ENCODE data around the gene TTC23. TPM values are rescaled to one million over a fixed set of nuclear protein-coding genes. Genes with fewer than 3 reads are reported as not detected.

TTC23 gene, protein sequence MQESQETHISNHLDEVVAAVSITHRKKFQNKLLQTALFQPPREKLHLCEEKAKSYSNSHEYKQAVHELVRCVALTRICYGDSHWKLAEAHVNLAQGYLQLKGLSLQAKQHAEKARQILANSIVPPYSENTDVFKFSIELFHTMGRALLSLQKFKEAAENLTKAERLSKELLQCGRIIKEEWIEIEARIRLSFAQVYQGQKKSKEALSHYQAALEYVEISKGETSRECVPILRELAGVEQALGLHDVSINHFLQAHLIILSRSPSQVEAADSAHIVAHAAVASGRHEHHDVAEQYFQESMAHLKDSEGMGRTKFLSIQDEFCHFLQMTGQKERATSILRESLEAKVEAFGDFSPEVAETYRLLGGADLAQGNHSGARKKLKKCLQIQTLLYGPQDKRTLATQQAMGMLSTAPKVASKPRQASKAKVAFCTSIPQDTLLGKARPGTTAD
- 17.3 and 29.8 TPM in 2 replicates for total RNA-seq

DNA sequence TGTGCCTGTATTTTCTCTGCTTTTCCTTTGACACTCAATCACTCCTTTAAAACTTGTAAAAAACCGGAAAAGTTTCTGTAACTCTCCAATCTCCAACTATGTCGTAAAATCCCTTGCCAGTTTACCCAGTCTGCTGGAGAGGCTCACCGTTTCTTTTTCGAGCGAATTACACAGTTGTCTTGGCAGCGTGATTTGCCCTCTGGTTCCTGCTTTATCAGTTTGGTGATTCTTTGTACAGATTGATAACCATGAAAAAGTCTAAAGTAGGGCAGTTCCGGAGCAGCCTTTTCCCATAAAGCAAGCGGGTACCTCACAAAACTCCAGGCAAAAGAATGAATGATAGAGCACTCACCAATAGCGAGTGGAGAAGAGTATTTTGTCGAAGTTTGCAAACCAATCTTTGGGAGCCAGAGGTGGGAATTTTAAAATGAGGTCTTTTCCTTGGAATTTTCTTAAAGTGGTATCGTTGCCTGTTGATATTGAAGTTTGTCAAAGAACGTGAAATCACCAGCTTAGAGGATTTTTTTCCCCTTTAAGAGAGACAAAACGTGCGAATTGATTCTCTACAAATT, at the start of gene TTC23:
TSS of gene TTC23 (minus strand) at position 312 of the 572 bp plus-strand sequence. CDS start 20,869 bp downstream, outside the sequence.

DNA sequence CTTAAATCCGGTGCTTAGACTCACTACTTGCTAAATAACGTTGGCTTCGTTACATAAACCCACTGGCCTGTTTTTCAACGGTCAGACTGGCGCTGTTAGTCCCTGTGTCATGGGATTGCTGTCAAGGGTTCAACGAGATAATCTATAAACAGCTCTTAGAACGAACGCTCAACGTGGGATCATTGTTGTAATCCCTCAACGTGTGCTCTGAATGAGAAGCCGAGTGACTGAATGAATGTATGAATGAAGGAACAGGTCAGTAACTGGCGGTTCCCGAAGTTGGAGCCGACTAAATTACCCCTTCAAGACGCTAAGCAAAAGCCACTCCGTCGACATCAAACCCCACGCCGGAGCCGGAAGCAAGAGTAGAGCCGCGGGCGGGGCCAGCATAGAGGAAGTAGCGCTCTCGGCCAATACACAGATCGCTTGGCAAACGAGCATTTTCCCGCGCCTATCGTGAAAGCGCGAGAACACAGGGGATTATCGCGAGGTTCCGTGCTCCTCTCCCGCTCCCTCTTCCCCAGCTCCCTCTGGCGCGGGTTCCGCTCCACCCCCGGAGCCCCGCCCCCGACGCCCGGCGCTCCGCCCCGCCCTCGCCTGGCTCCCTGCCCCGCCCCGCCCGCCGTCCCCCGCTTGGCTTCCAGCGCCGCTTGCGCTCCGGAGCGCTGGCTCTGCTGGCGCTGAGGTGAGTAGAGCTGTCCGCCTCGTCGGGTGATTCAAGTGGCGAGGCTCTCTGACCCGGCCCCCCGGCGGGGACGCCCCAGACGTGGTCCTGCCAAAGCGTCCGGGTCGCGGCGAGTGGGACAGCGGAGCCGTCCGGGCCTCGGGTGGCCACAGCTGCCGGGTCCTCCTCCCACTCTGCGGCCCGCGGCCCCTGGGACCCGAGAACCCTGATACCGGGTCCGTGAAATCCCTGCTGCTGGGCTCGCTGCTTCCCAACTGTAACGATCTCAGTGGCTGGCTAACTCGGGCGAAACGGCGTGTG, 1.8 kb upstream of the TTC23 start, which contains the start of gene LRRC28:
TSS of gene LRRC28 (plus strand) at position 625 of the 985 bp plus-strand sequence. CDS start 4,477 bp downstream, outside the sequence.

DNA sequence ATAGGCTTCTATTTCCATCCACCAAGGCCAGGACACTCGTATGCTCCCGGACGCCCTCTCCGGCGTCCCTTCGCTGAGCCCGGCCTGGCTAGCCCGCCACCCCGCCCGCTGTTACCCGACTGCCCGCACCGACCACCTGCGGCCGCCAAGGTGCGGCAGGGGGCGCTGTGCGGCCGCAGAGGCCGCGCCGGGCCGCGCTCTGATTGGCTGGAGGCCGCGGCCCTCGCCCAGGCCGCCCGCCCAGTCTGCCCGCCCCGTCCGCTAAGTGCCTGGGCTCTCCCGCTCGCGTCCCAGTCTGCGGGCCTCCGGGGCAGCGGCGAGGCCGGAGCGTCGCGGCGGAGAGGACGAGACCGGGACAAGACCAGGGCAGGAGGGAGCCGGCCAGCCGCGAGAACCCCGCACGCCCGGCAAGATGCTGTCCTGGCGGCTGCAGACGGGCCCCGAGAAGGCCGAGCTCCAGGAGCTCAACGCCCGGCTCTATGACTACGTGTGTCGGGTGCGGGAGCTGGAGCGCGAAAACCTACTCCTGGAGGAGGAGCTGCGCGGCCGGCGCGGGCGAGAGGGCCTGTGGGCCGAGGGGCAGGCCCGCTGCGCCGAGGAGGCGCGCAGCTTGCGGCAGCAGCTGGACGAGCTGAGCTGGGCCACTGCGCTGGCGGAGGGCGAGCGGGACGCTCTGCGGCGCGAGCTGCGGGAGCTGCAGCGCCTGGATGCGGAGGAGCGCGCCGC, 144.4 kb downstream of the TTC23 start, which contains the start of gene SYNM:
TSS of gene SYNM (plus strand) at position 293 of the 726 bp plus-strand sequence. CDS start at position 413, 120 bp downstream.

Other genes starting within 250 kb of the TTC23 start
- gene PGPEP1L, start 241.8 kb downstream of the TTC23 start, total RNA-seq, result not detected in 2 replicates
- 7.1 and 37.0 TPM in 2 replicates for gene SYNM, start 144.5 kb downstream of the TTC23 start, total RNA-seq
- 10.7 and 19.6 TPM in 2 replicates for gene LRRC28, start 1.9 kb upstream of the TTC23 start, total RNA-seq

All from bladder microvascular endothelial cell (primary cell).